ENCODE results near the gene MCM3AP.

DNA sequence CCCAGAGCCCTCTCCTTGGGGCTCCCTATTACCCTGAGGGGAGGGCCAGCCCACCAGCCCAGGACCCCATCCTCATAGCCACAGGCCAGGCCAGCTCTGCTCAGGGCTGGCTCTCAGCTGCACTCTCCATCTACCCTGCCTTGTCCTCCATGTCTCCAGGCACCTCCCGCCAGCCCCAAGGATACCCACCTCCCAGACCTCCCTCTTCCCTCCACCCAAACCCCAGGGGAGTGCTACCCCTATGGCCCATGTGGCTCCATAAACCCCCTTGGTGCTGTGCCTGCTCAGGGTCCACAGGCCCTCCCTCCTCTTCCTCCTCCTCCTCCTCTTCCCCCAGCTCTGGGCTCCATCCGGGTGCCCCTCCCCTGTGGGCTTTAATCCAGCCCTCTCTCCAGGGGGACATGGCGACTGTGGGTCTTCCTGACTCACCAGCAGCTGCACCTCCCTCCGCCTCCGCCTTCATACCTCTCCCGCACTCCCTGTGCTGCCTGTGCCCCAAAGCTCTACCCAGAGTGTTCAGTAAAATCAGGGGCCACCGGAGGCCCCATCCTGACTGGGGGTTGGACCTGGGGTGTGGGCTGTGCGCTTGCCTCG, 9.9 kb upstream of the MCM3AP start:
- TF ChIP-seq CTCF (conservative IDR thresholded peaks at IDR 0.05; ENCODE audit: low read depth, low read length) (no peak), EZH2 (IDR thresholded peaks at IDR 0.05; ENCODE audit: low read length, unreplicated experiment) (no peak), EZH2phosphoT487 (IDR thresholded peaks at IDR 0.05; ENCODE audit: borderline replicate concordance, low read length) (no peak)
